ENCODE measurements around the gene IL4R.

Gene IL4R

DNA sequence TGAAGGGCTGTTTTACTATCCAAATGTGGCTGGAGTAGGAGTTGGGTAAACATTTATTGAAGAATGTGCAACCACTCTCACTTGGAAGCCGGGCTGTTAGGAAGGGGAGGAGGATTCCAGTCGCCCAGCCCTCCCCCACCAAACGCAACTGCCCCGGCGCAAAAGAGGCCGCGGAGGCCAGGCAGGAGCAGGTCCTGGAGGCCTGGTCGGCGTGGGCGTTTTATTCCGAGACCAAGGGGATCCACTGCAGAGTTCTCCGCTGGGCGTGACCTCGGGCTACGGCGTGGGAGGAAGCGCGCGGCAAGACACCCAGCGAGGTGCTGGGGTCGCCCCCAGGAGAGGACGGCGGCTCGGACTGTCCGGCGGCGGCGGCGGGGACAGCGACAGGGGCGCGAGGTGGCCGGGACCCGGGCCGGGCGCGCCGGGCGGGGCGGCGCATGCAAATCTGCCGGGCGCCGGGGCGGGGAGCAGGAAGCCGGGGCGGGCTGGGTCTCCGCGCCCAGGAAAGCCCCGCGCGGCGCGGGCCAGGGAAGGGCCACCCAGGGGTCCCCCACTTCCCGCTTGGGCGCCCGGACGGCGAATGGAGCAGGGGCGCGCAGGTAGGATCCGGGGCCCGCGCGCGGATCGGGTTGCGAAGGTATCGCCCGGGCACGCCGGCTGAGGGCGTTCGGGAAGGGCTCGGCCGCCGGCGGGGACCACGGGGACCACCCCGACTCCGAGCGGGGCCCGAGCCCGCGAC, at the start of gene IL4R:
Gene IL4R (plus strand): TSS at position 553 of the 739 bp plus-strand sequence. CDS start 26,230 bp downstream, outside the sequence.
- peak within 1 kb of the TSS; percentile 94 to 96 for H3K27ac ChIP-seq
- peak; percentile 90 for DNase-seq (ENCODE audit: low spot score)
- TF ChIP-seq, protein P1, sequence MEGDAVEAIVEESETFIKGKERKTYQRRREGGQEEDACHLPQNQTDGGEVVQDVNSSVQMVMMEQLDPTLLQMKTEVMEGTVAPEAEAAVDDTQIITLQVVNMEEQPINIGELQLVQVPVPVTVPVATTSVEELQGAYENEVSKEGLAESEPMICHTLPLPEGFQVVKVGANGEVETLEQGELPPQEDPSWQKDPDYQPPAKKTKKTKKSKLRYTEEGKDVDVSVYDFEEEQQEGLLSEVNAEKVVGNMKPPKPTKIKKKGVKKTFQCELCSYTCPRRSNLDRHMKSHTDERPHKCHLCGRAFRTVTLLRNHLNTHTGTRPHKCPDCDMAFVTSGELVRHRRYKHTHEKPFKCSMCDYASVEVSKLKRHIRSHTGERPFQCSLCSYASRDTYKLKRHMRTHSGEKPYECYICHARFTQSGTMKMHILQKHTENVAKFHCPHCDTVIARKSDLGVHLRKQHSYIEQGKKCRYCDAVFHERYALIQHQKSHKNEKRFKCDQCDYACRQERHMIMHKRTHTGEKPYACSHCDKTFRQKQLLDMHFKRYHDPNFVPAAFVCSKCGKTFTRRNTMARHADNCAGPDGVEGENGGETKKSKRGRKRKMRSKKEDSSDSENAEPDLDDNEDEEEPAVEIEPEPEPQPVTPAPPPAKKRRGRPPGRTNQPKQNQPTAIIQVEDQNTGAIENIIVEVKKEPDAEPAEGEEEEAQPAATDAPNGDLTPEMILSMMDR (IDR thresholded peaks at IDR 0.05) = no peak
- peak within 1 kb of the TSS; percentile 91 for H3K4me3 ChIP-seq

GRCh38 chr16:27264151-27264550, 49.6 kb upstream of the IL4R start:
- TF ChIP-seq, protein P1 (IDR thresholded peaks at IDR 0.05) = no peak
- Histone ChIP-seq H3K4me3 (no peak overlapping the region), H3K27ac (no peak overlapping the region)
- DNase-seq (ENCODE audit: low spot score) = no peak

GRCh38 chr16:27265982-27266381, 47.8 kb upstream of the IL4R start:
- TF ChIP-seq, protein P1 (IDR thresholded peaks at IDR 0.05) = no peak

DNA sequence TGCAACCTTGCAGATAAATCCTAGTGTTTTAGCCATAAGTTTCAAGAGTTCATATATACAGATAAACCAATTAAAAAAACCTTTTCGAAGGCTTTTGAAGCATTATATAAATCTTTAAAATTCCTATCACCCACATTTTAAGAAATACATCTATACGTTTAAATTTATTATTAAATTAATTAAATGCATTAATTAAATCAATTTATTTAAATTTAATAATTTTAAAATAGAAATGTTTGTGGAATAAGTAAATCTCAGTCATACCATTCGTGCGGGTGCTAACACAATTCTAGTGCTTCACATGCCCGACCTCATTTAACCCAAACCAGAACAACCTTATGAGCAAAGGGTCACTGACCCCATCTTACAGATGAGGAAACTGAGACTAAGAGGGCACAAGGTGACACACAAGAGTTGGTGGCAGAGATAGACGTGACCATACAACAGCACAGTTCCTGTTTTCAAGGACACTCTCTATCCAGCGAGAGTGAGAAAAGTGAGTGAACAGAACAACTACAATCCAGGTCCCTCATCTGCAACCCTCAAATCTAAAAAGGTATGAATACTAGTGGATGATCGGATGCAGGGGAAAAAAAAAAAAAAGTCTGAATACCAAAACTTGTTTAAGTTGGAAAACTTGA, 46.6 kb upstream of the IL4R start:
- Histone ChIP-seq H3K4me3 (no peak overlapping the region), H3K27ac (no peak overlapping the region)
- TF ChIP-seq, protein P1 (IDR thresholded peaks at IDR 0.05) = no peak
- no peak for DNase-seq (ENCODE audit: low spot score)

More at GRCh38 chr16:27265982-27266381, 47.8 kb upstream of the IL4R start:
- DNase-seq (ENCODE audit: low spot score) = no peak
- H3K27ac ChIP-seq = no peak overlapping the region
- H3K4me3 ChIP-seq = no peak overlapping the region

GRCh38 chr16:27268376-27269299, 45.1 kb upstream of the IL4R start, which contains the start of gene NSMCE1:
NSMCE1 (minus strand) TSS chr16:27268772; CDS start chr16:27257570, 11,202 bp downstream.
- DNase-seq (ENCODE audit: low spot score) = peak; percentile 97
- TF ChIP-seq, protein P1 (IDR thresholded peaks at IDR 0.05) = no peak
- H3K4me3 ChIP-seq = peak within 1 kb of the TSS; percentile 89
- H3K27ac ChIP-seq = peak within 1 kb of the TSS; percentile 84 to 89

DNA sequence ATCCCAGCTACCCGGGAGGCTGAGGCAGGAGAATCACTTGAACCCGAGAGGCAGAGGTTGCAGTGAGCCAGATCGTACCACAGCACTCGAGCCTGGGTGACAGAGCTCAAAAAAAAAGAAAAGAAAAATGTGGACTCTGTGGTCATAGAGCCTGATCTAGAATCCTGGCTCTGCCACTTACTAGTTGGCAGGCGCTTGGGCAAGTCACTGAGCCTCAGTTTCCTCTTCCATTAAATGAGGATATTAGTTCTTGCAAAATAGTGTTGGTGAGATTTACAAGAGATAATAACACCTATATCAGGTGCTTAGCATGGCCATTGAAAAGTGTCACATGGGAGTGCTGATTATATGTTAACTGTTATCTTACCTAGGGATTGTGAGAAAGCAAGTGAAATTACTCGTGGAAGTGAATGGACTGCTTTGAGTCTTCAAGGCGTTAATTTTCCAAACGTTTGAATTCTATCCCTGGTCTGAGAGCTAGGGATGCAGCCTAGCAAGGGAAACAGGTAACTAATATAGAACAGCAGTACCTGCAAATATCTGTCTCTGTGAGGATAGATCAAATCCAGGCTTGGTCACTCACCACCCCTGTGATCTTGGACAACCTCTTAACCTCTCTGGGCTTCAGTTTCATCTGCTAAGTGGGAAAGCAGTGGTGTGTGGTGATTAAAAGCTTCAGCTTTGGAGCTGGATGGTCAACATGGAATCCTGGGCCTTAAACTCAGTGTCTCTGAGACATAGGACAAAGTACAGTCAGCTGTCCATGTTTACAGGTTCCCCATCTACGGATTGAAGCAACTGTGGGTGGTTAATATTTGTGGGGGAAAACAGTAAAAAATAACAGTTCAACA, 44.2 kb upstream of the IL4R start:
- H3K27ac ChIP-seq = no peak overlapping the region
- peak overlapping the region; percentile 89 for H3K4me3 ChIP-seq
- DNase-seq (ENCODE audit: low spot score) = no peak
- TF ChIP-seq, protein P1 (IDR thresholded peaks at IDR 0.05) = no peak

All from coronary artery (tissue), 2 donors.